ENCODE results near the gene PTPRN2.
"Not testable (repeated sequence)": the region's sequence is repeated elsewhere in the genome, so short reads cannot be mapped to it uniquely, and the experiment has no call there.

Gene PTPRN2

DNA sequence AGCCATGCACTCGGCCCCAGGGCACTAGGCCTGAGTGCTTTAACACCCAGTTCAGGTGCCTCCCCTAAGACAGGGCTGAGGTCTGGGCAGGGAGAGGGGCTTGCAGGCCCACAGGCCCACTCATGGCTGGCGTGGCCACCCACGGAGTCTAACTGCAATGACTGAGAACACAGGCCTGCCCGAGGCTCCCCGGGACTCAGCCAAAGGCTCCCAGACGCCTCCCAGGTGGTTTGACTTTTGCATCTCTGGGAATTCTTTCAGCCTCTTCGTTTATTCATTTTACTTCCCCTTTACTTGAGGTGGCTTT lies 37.3 kb downstream of the PTPRN2 start:
- DNase-seq, result no peak

DNA sequence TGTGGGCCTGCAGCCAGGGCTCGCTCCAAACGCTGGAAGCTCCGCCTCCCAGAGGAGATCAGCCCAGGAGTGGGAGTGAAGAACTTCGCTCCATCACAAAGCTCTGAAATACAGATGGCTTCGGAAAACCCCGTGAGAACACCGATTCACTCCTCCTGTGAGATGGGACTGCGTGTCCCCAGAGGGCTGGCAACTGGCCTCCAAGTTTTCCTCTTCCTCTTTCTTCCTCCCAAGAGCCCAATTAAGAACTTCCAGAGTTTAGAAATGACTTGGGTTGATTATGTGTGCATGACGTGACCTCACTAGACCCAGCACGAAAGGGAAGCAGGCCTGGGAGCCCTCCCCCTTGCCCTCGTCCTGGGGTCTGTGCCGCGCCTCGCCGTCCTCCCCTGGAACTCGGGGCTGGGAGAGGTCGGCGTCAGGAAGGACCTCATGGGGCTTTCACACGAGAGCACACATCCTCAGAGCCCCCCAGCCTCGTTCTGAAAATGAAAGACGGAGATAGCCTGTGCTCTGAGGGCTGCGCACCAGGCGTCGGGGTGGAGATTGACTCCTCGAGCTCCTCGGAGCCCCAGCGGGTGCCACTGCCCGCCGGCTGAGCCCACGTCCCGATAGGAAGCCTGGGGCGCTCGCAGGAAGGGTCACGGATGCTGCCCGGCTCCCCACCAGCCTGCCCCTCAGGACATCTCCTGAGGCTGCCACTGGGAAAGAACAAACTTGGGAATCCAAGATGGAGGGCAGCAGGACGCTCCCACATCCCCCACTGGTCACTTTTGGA lies 37.8 kb downstream of the PTPRN2 start:
- no peak for DNase-seq

DNA sequence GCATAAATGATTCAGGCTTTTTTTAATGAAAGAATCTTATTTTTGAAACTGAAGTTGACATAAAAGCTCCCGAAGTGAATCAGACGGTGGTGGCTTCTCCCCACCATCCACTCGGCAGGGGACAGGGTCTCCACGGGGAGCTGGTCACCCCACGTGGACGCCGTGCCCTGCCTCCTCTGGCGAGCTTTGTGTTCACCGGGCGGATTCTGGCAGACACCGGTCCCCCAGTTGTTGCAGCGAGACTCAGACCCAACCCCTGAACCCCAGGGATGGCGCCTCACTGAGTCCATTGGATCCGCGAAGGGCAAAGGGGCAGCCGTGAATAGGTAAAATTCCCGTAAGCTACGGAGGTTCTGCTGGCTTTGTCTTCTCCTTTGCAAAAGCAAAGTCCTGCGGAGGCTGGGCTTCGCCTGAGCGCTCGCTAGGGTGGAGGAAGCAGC lies 38.4 kb downstream of the PTPRN2 start:
- DNase-seq, result peak; percentile 42

DNA sequence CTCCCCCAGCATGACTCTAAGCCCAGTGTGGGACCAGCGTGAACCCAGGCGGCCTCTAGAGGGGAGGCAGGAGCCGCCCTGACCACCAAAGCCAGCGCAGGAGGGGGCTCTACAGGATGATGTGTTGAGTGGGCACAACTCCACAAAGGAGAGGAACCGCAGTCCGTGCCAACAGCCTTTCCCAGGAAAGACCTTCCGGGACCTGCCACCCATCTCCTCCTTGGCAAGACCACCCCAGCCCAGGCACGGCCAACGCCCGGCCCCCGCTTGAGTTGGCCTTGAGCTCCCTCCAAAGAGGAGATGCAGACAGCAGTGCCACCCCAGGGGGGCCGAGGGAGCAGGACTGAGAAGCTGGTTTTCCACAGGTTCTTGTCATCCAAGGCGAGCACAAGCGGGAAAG lies 38.9 kb downstream of the PTPRN2 start:
- no peak for DNase-seq

DNA sequence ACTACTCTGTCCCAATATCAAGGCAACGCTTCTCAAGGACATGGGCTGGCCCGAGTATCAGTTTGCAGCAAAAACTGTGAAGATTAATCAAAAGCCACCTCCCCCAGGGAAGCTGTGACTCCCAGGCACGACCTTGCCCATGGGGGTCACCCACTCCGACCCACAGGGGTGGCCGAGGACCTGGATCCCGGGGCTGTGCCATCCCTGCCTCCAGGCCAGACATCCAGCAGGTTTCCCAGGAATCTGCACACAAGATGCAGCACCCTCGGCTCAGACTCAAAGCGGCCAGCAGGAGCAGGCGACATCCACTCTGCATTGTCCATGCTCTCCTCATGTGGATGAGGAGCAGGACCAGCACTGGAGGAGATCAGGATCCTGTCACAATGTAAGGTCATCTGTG lies 39.8 kb downstream of the PTPRN2 start:
- DNase-seq, result no peak

DNA sequence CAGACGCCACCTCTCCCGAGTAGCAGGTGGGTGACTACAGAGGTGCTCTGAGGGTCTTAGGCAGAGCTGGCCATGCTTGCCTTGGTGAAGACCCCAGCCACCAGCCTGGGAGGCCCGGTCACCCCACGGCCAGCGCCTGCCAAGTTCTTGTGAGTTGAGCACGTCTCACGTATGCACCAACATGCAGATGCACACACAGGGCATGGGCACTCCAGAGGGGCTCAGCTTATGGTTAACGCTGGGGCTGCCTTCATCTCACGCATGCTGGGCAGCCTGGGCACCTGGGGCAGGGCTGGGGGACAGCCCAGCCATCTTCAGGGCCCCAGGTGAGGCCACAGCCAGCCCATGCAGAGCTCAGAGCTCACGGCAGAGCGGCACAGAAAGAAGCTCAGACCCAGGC lies 41.0 kb downstream of the PTPRN2 start:
- DNase-seq, result no peak

DNA sequence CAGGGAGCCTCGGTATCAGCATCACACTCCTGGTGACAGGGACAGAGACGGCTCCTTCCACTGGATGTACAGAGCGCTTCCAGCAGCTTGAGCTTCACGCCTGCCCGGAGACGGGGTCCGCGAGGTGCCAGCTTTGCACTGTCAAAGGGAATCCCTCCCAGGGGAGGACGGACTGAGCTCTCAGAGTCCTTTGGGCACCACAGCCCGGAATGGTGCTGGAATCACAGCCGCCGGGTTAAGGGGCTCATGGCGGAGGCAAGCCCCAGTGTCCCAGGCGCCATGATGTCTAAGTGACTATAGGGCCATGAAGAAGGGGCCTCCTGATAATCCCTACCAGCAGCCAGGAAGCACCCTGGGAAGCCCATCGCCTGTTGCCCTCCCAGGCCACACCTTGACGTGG lies 41.4 kb downstream of the PTPRN2 start:
- DNase-seq, result no peak

DNA sequence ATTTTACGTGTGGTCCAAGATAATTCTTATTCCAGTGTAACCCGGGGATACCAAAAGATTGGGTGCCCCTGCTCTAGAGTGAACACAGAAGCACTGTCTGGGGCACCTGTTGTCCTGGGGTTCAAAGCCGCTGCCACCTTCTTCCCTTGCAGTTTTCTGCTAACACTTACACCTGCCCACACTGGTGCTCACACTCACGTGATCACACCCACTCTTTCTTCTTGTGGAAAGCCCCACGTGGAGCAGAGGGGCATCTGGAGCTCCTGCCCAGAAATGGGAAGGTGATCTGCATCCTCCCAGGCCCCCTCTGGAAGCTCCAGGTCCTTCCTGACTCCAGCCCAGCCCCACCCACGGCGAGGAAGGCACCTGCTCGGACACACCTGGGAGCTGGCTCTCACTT lies 42.9 kb downstream of the PTPRN2 start:
- DNase-seq, result no peak

DNA sequence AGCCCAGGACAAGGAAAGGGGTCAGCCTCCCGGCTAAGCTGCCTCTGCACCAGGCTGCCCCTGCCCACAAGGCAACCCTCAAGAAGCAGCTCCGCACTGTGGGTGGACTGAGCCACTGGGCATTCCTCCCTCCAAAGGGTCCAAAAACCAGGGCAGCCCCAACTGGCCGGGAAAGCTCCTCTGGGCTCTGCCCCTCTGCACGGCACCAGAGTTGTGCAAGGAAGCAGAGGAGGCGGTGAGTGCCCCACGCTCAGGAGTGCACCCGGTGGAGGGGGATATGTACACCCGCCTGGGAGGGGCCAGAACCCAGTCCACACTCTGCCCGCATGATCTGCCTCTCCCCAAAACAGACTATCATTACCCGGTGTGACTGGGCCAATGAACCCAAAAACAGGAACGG lies 43.8 kb downstream of the PTPRN2 start:
- no peak for DNase-seq

DNA sequence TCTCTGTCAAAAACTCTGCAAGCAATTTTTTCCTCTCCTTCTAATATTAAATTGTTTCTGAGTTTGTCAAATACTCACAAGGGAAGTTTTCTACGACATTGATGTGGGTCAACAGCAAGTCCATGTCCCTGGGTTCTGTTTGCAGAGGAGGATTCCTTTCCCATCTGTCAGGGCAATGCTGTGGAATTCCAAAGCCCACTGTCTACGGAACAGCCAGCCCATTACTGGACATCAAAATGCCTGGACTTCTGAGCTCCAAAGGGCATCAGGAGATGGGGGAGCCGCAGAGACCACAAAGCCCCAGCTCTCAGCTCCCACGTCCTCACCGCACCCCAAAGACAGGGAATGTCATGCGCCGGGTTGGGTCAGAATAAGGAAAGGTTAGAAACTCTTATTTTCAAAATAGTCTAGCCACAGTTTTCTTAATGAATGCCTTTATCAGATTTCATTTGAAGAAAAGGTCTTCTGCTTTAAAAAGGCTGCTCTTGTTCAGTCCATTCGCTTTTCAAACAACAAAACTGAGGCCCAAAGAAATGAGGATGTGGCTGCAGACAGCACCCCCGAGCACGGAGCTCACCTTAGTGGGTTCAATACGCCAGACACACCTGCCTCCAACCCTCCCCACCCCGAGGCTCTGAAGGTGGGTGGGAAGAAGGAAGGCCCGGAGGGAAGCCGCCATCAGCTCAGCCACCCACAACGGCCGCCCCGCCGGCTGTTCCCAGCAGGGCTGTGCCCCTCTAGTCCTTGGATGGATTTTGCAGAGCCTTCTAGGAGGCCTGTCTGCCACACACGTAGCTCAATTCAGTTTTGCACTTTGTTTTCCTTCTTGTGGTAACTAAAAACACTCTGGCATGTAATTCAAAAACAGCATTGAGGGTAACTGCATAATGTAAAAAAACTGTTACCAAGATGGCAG lies 44.7 kb downstream of the PTPRN2 start:
- DNase-seq, result no peak

DNA sequence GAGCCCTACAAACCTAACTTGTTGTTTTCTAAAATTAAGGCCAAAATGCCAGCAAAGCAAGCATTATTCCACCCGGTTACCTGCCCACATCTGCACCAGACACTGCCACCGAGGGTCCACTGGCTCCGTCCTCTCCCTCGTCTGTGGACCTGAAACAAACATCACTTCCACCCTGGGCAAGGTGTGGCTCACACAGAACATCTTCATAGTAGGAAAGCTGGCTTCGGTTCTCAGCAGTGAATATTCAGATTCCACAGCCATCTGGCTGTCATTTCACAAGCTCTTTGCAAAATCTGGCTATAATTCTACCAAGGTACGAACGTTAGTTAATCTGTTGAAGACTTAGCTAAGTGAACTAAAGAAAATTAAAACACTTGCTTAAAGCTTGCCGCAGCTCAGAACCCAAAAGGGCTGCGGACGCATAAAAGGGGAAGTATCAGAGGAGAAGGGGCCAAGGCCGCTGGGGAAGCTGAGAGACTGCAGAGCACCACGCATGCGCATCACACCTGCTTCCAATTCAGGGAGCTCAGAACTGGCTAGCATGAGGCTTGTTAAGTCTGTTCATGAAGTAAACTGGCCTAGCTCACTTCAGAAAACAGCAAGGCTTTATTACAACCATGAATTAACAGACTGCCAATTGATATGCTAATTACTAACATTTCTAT lies 46.1 kb downstream of the PTPRN2 start:
- DNase-seq, result no peak

DNA sequence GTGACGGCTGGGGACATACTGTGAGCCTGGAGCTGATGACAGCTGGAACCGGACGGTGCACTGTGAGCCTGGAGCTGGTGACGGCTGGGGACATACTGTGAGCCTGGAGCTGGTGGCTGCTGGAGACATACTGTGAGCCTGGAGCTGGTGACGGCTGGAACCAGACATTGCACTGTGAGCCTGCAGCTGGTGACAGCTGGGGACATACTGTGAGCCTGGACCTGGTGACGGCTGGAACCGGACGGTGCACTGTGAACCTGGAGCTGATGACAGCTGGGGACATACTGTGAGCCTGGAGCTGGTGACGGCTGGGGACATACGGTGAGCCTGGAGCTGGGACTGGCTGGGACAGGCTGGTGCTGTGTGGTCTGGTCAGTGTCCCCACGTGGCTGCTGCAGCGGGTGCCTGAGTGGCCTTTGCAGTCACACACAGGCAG lies 47.9 kb downstream of the PTPRN2 start:
- DNase-seq, result no peak

DNA sequence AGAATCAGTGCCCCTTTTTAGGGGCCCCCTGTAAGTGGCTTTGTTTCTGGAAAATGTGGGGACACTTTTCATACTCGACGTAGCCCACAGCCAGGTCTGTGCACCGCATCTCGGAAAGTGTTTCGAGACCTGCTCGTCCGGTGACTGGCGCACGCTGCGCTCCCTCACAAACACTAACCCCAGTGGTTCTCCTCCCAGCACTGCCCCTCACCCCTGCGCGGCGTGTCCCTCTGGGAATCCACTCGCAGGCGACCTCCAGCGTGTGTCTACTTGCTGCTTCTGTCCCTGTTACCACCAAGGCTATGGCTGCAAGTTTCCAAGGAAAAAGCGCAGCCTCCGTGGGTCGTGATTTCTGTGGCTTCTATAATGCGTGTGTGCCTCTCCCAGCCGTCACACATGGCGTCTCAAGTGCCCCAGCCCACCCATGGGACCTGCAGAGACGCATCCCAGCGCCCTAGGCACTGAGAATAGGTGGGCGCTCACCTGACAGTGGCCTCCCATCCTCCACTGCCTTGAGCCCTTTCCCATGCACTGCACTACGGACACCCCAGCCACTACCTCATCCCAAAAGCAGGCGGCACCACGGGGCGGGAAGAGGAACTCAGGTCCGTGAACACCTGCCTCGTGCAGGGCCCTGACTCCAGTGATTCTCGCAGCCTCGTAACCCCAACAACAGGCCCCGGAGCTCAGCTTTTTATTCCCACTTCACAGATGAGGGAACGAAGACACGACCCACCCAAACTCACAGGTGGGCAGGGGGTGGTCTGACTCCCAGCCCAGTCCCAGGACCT lies 49.3 kb downstream of the PTPRN2 start:
- DNase-seq, result no peak

DNA sequence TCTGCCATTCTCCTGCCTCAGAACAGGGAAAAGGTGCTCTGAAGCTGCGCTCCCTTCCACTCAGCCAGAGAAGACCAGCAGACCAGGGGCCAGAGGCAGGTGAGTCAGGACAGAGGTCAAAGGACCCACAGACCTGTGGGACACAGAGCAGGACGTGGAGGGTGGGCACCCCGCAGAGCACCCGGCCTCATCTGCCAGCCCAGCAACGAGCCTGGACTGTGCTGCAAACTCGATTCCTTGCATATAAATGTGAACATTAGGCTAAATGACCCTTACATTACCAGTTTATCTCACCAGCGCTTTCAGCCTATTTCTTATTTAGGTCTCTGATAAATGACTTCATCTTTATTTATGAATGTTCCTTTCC lies 50.1 kb downstream of the PTPRN2 start:
- no peak for DNase-seq

DNA sequence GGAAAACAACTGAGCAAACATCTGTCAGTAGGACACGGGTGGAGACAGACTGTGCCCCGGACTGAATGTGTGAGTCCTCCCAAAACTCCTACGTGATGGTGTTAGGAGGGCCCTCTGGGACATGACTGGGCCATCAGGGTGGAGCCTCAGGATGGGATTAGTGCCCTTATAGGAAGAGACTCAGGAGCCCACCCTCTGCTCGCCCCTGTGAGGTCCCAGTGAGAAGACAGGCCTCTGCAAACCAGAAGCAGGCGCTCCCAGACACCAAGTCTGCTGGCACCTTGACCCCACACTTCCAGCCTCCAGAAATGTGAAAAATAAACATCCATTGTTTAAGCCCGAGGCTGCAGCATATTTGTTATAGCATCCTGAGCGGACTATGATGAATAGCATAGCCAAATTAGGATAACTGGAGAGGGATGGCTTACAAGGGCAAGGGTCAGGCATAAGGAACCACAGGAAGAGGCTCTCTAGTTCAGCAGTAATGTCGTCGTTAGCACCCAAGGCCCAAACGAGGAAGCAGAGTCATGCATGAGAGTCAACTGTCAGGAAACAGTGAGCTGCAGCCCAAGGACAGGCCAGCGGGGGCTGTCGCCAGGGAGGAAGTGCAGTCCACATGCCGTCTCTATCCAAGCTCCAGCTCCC lies 50.6 kb downstream of the PTPRN2 start:
- DNase-seq, result no peak

DNA sequence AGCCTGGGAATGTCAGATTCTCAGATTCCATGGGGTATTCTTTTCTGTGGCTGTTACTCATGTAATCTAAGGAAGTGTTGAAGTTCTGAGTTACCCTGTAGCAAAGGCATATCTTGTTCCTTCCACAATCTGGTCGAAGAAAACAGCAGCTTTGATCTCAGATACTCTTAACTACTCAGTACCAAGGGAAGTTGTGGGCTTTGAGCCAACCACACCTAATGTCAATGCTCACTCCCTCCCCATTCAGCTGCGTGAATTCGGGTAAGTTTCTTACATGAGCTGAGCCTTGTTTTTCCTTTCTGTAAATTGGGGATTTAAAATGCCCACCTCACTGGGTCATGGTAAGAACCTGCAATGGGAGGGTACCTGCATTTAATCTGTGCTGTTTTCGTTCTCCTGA lies 52.5 kb downstream of the PTPRN2 start:
- DNase-seq, result no peak

DNA sequence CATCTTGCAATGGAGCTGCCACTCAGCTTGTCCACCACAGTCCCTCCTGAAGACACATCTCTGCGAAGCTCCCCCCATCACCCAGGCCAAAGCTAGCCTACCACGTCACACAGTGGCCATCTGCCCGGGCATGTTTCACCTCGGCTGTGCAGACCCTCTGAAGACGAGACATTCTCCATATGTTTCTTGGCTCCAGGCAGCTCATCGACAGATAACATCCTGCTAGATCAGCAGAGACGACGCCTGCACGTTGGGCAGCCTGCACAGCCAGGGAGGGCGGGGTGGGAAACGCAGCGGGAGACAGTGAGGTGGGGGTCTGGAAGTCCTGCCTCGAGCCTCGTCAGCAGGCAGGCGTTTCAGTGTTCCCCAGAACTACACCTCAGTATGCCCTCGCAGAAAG lies 53.0 kb downstream of the PTPRN2 start:
- no peak for DNase-seq

DNA sequence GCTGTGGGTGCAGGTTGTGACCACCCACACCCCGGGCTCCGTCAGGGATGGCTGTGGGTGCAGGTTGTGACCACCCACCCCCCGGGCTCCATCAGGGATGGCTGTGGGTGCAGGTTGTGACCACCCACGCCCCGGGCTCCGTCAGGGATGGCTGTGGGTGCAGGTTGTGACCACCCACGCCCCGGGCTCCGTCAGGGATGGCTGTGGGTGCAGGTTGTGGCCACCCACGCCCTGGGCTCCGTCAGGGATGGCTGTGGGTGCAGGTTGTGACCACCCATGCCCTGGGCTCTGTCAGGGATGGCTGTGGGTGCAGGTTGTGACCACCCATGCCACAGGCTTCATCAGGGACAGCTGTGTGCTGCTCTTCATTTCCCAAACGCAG lies 53.5 kb downstream of the PTPRN2 start:
- DNase-seq, result not testable (repeated sequence)

DNA sequence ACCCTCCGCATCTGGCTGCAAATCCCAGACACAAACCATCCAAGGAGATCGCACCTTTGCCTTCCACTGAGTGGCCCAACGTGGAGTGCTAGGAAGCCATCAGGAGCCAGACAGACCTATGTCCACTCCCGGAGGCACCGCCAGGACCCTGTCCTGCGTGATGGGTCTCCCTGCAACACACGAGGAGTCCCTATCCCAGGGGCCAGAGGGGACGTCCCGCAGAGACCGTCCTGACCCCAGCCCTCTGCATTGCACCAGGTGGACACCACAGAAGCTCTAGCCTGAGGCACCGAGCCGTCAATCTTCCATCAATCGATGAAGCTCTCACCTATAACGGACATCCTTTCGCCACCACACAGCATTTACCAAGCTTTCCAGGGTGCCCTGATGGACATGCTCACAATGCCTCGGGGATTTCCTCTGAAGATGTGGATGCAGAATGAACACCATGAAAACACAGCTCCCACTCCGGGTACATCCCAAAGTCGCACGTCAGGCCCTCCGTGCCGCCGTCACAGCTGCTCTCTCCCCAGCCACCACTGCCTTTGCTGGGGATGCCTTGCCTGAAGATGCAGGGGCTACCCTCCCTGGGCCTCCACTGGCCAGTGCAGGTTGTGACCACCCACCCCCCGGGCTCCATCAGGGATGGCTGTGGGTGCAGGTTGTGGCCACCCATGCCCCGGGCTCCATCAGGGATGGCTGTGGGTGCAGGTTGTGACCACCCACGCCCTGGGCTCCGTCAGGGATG lies 54.1 kb downstream of the PTPRN2 start:
- DNase-seq, result no peak

DNA sequence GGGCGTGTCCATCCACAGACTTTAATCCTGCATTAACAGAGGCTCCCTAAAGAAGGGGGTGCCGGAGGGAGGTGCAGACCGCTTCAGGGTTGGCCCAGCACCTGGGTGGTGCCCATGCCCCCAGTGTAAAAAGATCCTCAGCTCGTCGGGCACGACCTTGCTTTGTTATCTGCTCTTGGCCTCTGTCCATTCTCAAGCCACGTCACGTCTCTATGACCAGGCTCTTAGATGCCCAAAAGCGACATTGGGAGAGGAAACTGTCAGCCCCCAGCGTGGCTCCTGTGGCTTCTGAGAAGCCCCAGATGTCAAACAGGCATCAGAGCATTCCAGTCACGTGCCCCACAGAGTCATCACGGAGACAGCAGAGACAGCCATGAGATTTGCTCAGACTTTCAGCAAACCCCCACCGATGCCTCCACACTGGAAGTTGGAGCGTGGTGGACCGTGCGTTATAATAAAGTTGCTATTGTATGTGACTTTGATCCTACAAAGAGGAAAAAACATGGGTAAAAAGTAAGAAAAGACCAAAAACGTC lies 55.5 kb downstream of the PTPRN2 start:
- no peak for DNase-seq

DNA sequence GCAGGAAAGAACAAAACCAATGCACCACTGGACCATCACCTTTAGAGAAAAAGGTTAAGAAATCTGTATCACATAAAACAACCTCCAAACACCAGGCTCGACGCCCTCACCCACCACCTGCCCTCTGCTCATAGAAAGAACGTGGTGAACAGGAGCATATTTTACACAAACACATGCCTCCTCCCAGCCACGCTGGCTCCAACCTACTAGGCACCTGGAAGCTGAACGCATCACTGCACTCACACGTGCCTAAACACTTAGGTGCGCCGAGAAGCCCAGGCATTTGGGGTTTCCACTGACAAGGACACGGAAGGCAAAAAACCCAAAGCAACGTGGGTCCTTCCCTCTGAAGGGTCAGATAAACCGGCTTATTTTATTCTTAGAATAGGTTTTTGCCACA lies 56.0 kb downstream of the PTPRN2 start:
- DNase-seq, result peak; percentile 59
